ENCODE measurements around the gene GCK.

The GCK gene

GRCh38 chr7:44114586-44115310 is 74.5 kb downstream of the GCK start:
- no peak for DNase-seq

DNA sequence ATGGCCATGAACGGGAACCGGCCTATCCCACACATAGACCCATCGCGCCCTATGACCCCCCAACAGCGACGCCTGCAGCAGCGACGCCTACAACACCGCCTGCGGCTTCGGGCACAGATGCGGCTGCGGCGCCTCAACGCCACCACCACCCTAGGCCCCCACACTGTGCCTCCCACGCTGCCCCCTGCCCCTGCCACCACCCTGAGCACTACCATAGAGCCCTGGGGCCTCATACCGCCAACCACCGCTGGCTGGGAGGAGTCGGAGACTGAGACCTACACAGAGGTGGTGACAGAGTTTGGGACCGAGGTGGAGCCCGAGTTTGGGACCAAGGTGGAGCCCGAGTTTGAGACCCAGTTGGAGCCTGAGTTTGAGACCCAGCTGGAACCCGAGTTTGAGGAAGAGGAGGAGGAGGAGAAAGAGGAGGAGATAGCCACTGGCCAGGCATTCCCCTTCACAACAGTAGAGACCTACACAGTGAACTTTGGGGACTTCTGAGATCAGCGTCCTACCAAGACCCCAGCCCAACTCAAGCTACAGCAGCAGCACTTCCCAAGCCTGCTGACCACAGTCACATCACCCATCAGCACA is 75.4 kb downstream of the GCK start:
- no peak for DNase-seq

- no peak for DNase-seq
Observed at GRCh38 chr7:44112997-44113763, 76.1 kb downstream of the GCK start.

GRCh38 chr7:44112231-44112996 is 76.8 kb downstream of the GCK start:
- DNase-seq: no peak

DNA sequence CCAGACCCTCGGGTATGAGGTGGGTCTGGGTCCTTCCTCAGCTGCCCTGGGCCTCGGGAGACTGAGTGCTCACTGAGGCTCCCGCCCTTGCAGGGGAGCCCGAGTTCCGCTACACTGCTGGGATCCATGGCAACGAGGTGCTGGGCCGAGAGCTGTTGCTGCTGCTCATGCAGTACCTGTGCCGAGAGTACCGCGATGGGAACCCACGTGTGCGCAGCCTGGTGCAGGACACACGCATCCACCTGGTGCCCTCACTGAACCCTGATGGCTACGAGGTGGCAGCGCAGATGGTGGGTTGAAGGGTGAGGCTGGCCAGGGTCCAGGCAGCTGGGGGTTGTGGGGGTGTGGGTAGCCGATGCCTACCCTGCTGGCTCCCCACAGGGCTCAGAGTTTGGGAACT is 77.5 kb downstream of the GCK start:
- DNase-seq: no peak

DNA sequence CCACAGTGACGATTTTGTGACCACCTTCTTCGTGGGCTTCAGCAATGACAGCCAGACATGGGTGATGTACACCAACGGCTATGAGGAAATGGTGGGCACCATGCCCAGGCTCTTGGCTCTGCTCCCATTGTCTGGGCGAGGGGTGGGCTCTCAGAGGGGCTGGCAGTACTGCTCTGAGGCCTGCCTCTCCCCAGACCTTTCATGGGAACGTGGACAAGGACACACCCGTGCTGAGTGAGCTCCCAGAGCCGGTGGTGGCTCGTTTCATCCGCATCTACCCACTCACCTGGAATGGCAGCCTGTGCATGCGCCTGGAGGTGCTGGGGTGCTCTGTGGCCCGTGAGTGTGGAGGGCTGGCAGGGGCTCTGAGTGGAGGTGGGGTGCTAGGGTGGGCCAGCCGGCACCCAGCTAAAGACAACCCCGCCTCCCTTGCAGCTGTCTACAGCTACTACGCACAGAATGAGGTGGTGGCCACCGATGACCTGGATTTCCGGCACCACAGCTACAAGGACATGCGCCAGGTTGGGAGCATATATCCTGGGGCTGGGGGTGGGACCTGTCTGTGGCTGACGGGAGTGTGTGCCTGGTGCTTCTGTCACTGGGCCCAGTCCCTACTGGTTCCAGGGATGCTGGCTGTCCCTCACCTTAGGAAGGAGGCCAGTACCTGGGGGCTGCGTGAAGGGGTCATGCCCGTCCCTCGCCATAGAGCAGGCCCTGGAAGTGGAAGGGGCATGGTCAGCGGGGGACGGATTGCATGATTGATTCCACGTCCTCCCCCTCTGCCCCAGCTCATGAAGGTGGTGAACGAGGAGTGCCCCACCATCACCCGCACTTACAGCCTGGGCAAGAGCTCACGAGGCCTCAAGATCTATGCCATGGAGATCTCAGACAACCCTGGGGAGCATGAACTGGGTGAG is 78.3 kb downstream of the GCK start:
- DNase-seq: no peak

DNA sequence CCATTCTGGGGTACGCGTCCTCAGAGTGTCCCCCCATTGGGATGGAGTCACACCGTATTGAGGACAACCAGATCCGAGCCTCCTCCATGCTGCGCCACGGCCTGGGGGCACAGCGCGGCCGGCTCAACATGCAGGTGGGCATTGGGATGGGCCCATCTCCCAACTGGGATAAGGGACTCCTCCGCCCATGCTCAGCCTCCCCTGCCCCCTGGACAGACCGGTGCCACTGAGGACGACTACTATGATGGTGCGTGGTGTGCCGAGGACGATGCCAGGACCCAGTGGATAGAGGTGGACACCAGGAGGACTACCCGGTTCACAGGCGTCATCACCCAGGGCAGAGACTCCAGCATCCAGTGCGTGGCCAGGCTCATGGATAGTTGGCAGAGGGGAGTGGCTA is 79.2 kb downstream of the GCK start:
- DNase-seq: no peak

- DNase-seq: no peak
Observed at GRCh38 chr7:44108768-44109750, 80.2 kb downstream of the GCK start.

DNA sequence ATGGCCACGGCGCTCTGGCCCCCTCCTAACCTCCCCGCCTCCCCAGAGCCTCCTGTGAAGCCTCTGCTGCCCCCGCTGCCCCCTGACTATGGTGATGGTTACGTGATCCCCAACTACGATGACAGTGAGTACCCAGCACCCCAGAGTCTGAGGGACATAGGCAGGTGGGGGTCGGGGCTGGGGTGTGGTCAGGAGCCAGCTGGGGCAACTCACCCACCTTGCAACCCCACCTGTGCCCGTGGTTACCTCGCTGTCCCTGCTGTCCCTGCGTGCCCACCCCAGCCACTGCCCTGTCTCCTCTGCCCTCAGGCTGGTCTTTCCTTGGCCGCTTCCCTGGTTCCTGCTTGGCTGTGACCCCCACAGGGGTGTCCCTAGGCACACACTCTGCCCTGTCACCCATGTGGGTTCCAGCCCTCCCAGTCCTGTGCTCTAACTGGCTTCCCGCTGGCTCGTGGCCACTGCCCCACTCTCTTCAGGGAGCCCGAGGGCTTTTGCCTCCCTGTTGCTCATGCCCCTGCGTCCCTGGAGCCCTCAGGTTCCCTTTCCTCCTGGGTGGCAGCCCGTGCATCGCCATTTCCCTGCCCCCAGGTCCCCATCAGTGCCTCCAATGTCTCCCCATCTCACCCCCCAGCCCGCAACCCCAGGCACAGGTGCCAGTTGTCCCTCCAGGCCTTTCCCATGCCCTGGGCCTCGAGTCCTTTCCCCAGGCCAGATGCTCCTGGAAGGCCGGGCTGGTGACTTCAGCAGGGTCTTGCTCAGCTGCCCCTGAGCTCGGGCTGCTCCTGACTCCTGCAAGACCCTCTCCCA is 81.1 kb downstream of the GCK start:
- no peak for DNase-seq

- DNase-seq: no peak
Observed at GRCh38 chr7:44107116-44107960, 81.9 kb downstream of the GCK start.

GRCh38 chr7:44106311-44107065 is 82.8 kb downstream of the GCK start:
- DNase-seq: no peak

DNA sequence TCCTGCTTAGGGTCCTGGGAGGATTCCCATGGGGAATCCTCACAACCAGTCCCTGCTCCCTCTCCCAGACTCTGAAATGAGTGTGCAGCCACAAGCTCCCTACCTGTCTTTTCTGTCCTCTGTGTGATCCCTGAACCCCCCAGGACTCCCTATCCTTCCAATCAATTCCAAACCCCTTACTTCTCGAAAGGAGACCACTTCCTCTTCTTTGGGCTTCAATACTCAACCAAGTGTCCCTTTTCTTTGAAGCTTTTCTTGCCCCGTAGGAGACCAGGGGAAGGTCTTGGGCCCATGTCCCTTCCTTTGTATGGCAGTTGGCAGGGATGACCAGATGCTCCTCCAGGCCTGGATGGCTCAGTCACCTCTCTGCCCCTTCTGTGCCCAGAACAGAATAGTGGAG is 83.4 kb downstream of the GCK start:
- DNase-seq: no peak

DNA sequence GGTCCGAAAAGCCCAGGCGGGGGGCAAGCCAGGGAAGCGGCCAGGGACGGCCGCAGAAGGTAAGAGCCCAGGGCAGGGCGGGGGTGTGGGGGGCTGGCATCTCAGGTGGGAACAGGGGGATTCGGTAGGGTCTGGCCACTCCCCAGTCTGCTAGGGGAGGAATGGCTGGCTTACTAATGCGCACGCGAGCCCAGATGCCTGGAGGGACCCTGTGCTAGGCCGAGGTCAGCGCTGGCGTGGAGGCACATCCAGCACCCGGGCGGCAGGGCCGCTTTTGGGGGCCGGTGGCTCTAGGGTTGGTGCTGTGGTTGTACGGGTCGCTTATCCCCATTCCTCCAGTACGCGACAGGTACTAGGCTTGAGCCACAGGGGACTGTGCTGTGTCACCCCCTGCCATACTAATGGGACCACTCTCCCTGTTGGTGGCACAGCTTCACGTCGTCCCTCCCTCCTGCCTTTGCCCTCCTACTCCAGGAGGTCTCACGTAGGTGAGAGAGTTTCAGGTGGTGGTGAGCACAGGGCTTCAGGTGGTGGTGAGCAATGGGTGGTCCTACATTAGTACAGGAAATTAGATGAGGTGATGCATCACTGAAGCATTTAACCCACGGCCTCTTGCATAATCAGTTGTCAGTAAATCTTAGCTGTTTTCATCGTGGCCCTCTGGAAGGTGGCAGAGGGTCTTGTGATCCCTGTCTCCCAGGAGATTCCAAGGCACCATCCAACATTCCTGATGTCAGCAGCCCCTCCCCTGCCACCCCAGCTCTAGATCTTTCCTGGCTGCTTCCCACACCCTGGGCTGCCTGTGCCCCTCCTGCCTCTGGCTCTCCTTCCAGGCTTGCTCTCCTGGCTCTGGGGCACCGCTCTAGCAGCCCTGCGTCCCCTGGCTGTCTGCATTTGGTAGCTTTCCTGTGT is 84.1 kb downstream of the GCK start:
- no peak for DNase-seq

GRCh38 chr7:44103923-44104859 is 85.0 kb downstream of the GCK start, which contains the start of gene AEBP1:
AEBP1 (plus strand) TSS chr7:44104345; CDS start chr7:44104666, 321 bp downstream.
- DNase-seq: no peak

DNA sequence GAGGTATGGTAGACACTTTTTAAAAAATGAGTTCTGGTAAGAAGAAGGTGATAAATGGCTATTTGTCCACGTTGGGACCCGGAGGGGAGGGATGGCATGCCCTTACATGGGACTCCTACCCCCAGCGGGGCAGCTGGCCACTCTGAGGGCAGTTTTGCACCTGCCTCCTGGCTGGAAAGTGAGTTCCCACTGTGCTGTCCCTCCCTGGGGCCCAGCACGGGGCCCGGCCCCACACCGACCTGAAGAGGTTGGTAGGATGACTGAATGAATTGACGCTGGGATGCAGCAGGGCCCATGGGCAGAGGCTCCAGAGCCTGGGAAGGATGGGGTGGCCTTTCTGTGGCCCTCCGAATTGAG is 85.7 kb downstream of the GCK start:
- no peak for DNase-seq

Data from activated CD4-positive, alpha-beta T cell treated with anti-CD3 and anti-CD28 coated beads for 1 hour (primary cell).